Spinal cord (tissue), 10 donors: ENCODE measurements around the gene LRRTM2. TPM values are rescaled to one million over a fixed set of nuclear protein-coding genes. Genes with fewer than 3 reads are reported as not detected.

ENCODE experiments used
- DNase-seq, 6 donors: peaks; one replicate each; pipeline versions ENCODE4 v3.0.0 to v3.0.0-alpha.2; 2013 to 2015; ENCODE audit warnings: low spot score in 6 of 6, low read depth in 4 of 6
- H3K27ac ChIP-seq: one replicate; pipeline ENCODE4 v1.5.1; 2013; ENCODE audit warnings: low read depth, low read length, control low read depth
- H3K27me3 ChIP-seq: one replicate; pipeline ENCODE4 v1.6.1; 2013; ENCODE audit warnings: low read length; ENCODE audit not compliant: control insufficient read depth, insufficient read depth
- H3K36me3 ChIP-seq: one replicate; pipeline ENCODE4 v1.6.1; 2013; ENCODE audit warnings: low read length; ENCODE audit not compliant: control insufficient read depth, insufficient read depth
- H3K4me1 ChIP-seq: one replicate; pipeline ENCODE4 v1.6.1; 2013; ENCODE audit warnings: low read length; ENCODE audit not compliant: control insufficient read depth, insufficient read depth
- H3K4me3 ChIP-seq: one replicate; pipeline ENCODE4 v1.5.1; 2013; ENCODE audit warnings: low read depth, low read length, control low read depth
- H3K9me3 ChIP-seq: one replicate; pipeline ENCODE4 v1.6.1; 2013; ENCODE audit warnings: low read length; ENCODE audit not compliant: control insufficient read depth, insufficient read depth
- WGBS: methylation state at CpG from one replicate; pipeline ENCODE4 v1.1.5; 2013; ENCODE audit warnings: missing lambda C conversion rate; ENCODE audit not compliant: insufficient coverage; 5-methylcytosine and 5-hydroxymethylcytosine counted together
- polyA plus RNA-seq, 2 donors: library from polyadenylated mRNA; unstranded; fragments of 120-200 nt; gene quantifications; one replicate each; pipeline ENCODE4 v1.2.1, GENCODE V29; 2013; ENCODE audit not compliant: insufficient read length in 2 of 2
- total RNA-seq, 2 donors: library from RNA; depleted of rRNA in 1 of 2; stranded (reverse); fragments of 120-200 nt in 1 of 2; fragments of >200 nt in 1 of 2; gene quantifications; one replicate each; pipeline versions ENCODE4 v1.2.3 to v1.2.4, GENCODE V29; 2013 to 2014
- donor health status: healthy.

LRRTM2 gene
- total and polyA plus RNA-seq, 4 donors: 16.8 to 50.4 (median 25.8) TPM

- peak overlapping the region; percentile 72 for H3K27ac ChIP-seq
- H3K4me3 ChIP-seq: peak overlapping the region; percentile 57
- WGBS: 0% methylated on average over 2 of the region's 6 CpGs
These were observed 2.2 kb downstream of the LRRTM2 start for GRCh38 chr5:138872841-138873465.

GRCh38 chr5:138870611-138871010 is 4.5 kb downstream of the LRRTM2 start:
- Histone ChIP-seq H3K4me3 (peak overlapping the region; percentile 28), H3K36me3 (peaks cover 8% of the 10 kb centered on the region), H3K27ac (peak overlapping the region; percentile 65), H3K4me1 (peaks cover 3% of the 10 kb centered on the region), H3K27me3 (no peaks in the 10 kb centered on the region), H3K9me3 (no peaks in the 10 kb centered on the region)
- WGBS: 10% methylated on average over 2 of the region's 3 CpGs
- DNase-seq: peak in 3 of 6 donors; percentile 17 to 79 (median 57)

More at GRCh38 chr5:138872841-138873465, 2.2 kb downstream of the LRRTM2 start:
- no peaks in the 10 kb centered on the region for H3K27me3 ChIP-seq
- H3K9me3 ChIP-seq: no peaks in the 10 kb centered on the region
- peak in 2 of 6 donors; percentile 6 to 76 for DNase-seq
- peaks cover 4% of the 10 kb centered on the region for H3K36me3 ChIP-seq
- H3K4me1 ChIP-seq: peaks cover 3% of the 10 kb centered on the region

GRCh38 chr5:138869763-138870500 is 5.2 kb downstream of the LRRTM2 start:
- peak overlapping the region; percentile 28 for H3K4me3 ChIP-seq
- H3K9me3 ChIP-seq: peaks cover under 1% of the 10 kb centered on the region
- WGBS: no CpG with 5 or more reads among the region's 5 CpGs
- peaks cover 3% of the 10 kb centered on the region for H3K4me1 ChIP-seq
- DNase-seq: peak in 3 of 6 donors; percentile 19 to 79 (median 60)
- H3K27ac ChIP-seq: peak overlapping the region; percentile 65
- H3K36me3 ChIP-seq: peaks cover 8% of the 10 kb centered on the region
- no peaks in the 10 kb centered on the region for H3K27me3 ChIP-seq

- no peak overlapping the region for H3K4me3 ChIP-seq
- WGBS: no CpG with 5 or more reads among the region's 1 CpG
- H3K36me3 ChIP-seq: peaks cover 8% of the 10 kb centered on the region
- no peak overlapping the region for H3K27ac ChIP-seq
- H3K4me1 ChIP-seq: peaks cover 3% of the 10 kb centered on the region
- H3K9me3 ChIP-seq: peaks cover 1% of the 10 kb centered on the region
- no peaks in the 10 kb centered on the region for H3K27me3 ChIP-seq
- no peak for DNase-seq
These were observed 6.1 kb downstream of the LRRTM2 start for GRCh38 chr5:138869038-138869437.

- Histone ChIP-seq H3K9me3 (peaks cover 5% of the 10 kb centered on the region), H3K27me3 (no peaks in the 10 kb centered on the region), H3K27ac (no peak overlapping the region), H3K4me1 (peaks cover 3% of the 10 kb centered on the region), H3K36me3 (peaks cover 13% of the 10 kb centered on the region), H3K4me3 (no peak overlapping the region)
- 88% methylated on average over 1 of the region's 1 CpG for WGBS
- no peak for DNase-seq
These were observed 8.1 kb downstream of the LRRTM2 start for GRCh38 chr5:138867011-138867410.

GRCh38 chr5:138853132-138853531 is 22.0 kb downstream of the LRRTM2 start:
- no peaks in the 10 kb centered on the region for H3K36me3 ChIP-seq
- no peak overlapping the region for H3K27ac ChIP-seq
- H3K27me3 ChIP-seq: no peaks in the 10 kb centered on the region
- H3K9me3 ChIP-seq: no peaks in the 10 kb centered on the region
- no peaks in the 10 kb centered on the region for H3K4me1 ChIP-seq
- DNase-seq: no peak
- no CpG with 5 or more reads among the region's 9 CpGs for WGBS
- H3K4me3 ChIP-seq: no peak overlapping the region

- no peaks in the 10 kb centered on the region for H3K36me3 ChIP-seq
- no peaks in the 10 kb centered on the region for H3K9me3 ChIP-seq
- no peak overlapping the region for H3K27ac ChIP-seq
- no peak overlapping the region for H3K4me3 ChIP-seq
- peak in 1 of 6 donors; percentile 58 for DNase-seq
- 67% methylated on average over 1 of the region's 2 CpGs for WGBS
- H3K4me1 ChIP-seq: no peaks in the 10 kb centered on the region
- H3K27me3 ChIP-seq: no peaks in the 10 kb centered on the region
These were observed 24.2 kb downstream of the LRRTM2 start for GRCh38 chr5:138850865-138851435.

- 56% methylated on average over 1 of the region's 1 CpG for WGBS
- no peaks in the 10 kb centered on the region for H3K36me3 ChIP-seq
- no peaks in the 10 kb centered on the region for H3K27me3 ChIP-seq
- DNase-seq: no peak
- no peak overlapping the region for H3K4me3 ChIP-seq
- no peaks in the 10 kb centered on the region for H3K4me1 ChIP-seq
- no peaks in the 10 kb centered on the region for H3K9me3 ChIP-seq
- no peak overlapping the region for H3K27ac ChIP-seq
These were observed 25.3 kb downstream of the LRRTM2 start for GRCh38 chr5:138849882-138850281.

- 33% methylated on average over 1 of the region's 3 CpGs for WGBS
- H3K27ac ChIP-seq: no peak overlapping the region
- H3K4me3 ChIP-seq: no peak overlapping the region
- H3K27me3 ChIP-seq: no peaks in the 10 kb centered on the region
- DNase-seq: no peak
- H3K9me3 ChIP-seq: no peaks in the 10 kb centered on the region
- no peaks in the 10 kb centered on the region for H3K36me3 ChIP-seq
- H3K4me1 ChIP-seq: no peaks in the 10 kb centered on the region
These were observed 25.7 kb downstream of the LRRTM2 start for GRCh38 chr5:138849439-138849838.
